ENCODE results near the gene SLX1A. TPM values are rescaled to one million over a fixed set of nuclear protein-coding genes. Genes with fewer than 3 reads are reported as not detected.
A peak's percentile ranks its signal among the peaks of the same experiment; 100 is the strongest.
"Not testable (repeated sequence)": the region's sequence is repeated elsewhere in the genome, so short reads cannot be mapped to it uniquely, and the experiment has no call there.

The SLX1A gene
- total RNA-seq, 4 donors from 2014 or later: 22.1 to 68.1 (median 45.3) TPM

- DNase-seq (ENCODE audit: low spot score in 2 of 2); H3K4me3 ChIP-seq (ENCODE audit: low read depth, poor library complexity, severe bottlenecking); intact Hi-C loops (cut with DNase I; ENCODE audit: low total_unique reads): not testable (repeated sequence)
- no CpG with 5 or more reads among the region's 4 CpGs for WGBS, 2 donors
Observed at GRCh38 chr16:30211414-30211813, 17.7 kb downstream of the SLX1A start.

DNA sequence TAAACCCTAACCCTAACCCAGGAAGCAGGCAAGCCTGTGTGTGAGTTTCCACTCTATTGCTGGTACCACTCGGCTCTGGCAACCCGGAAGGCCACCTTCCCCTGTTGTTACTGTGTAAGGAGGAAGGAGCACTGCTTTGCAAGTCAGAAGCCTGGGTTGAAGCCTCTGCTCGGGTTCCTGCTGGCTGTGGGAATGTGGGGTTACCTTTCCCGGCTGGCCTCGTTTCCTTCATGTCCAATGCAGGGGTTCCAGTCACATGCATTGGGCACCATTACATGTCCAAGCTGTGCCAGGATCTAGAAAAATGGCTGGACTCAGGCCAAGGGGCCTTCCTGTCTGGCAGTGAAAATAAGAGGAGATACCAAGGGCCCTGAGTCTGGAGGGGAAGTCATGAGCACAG, 23.4 kb downstream of the SLX1A start:
- 81 to 87% methylated on average over 4 to 5 of the region's 5 CpGs for WGBS, 2 donors
- H3K4me3 ChIP-seq (ENCODE audit: low read depth, poor library complexity, severe bottlenecking); intact Hi-C loops (cut with DNase I; ENCODE audit: low total_unique reads): not testable (repeated sequence)
- peak; percentile 12 to 49 for DNase-seq (ENCODE audit: low spot score in 2 of 2)

Other genes with a start within 250 kb of the SLX1A start
- 100 to 1,000 TPM; 118 to 143 (median 130) TPM for gene TMEM219, start 231.8 kb upstream of the SLX1A start, total RNA-seq
- 10 to 100 TPM; 35.5 to 47.9 (median 38.1) TPM for gene TAOK2, start 220.0 kb upstream of the SLX1A start, total RNA-seq
- 10 to 100 TPM; 13.7 to 28.9 (median 21.5) TPM for gene HIRIP3, start 198.3 kb upstream of the SLX1A start, total RNA-seq
- gene INO80E, start 197.6 kb upstream of the SLX1A start, total RNA-seq: 100 to 1,000 TPM in 1 of 4 donors, 10 to 100 TPM in 3; 40.9 to 157 (median 61.8) TPM
- gene DOC2A, start 182.8 kb upstream of the SLX1A start, total RNA-seq: 1 to 10 TPM in 1 of 4 donors, under 1 TPM in 2, not detected in 1; 0.21 to 2.6 (median 0.69) TPM
- not detected for gene C16orf92, start 170.7 kb upstream of the SLX1A start, total RNA-seq
- not detected for gene TLCD3B, start 162.6 kb upstream of the SLX1A start, total RNA-seq
- 100 to 1,000 TPM; 836 to 988 (median 910) TPM for gene ALDOA, start 128.1 kb upstream of the SLX1A start, total RNA-seq
- gene PPP4C, start 117.9 kb upstream of the SLX1A start, total RNA-seq: 10 to 100 TPM; 53.3 to 75.4 (median 67.4) TPM
- 1 to 10 TPM; 2.6 to 7.2 (median 3.8) TPM for gene TBX6, start 102.0 kb upstream of the SLX1A start, total RNA-seq
- gene YPEL3, start 97.7 kb upstream of the SLX1A start, total RNA-seq: 100 to 1,000 TPM; 185 to 351 (median 229) TPM
- gene GDPD3, start 80.3 kb upstream of the SLX1A start, total RNA-seq: 10 to 100 TPM in 3 of 4 donors, 1 to 10 TPM in 1; 7.4 to 15.2 (median 11.6) TPM
- 10 to 100 TPM; 39.6 to 62.3 (median 49.6) TPM for gene MAPK3, start 70.7 kb upstream of the SLX1A start, total RNA-seq
- 10 to 100 TPM; 16.7 to 44.4 (median 27.0) TPM for gene CORO1A, start 10.3 kb upstream of the SLX1A start, total RNA-seq
- 100 to 1,000 TPM in 3 of 4 donors, 10 to 100 TPM in 1; 87.6 to 199 (median 147) TPM for gene BOLA2B, start 209 bp upstream of the SLX1A start, total RNA-seq
- 10 to 100 TPM in 2 of 4 donors, 1 to 10 TPM in 2; 2.0 to 19.3 (median 11.3) TPM for gene SULT1A3, start 5.4 kb downstream of the SLX1A start, total RNA-seq
- gene NPIPB13, start 54.6 kb downstream of the SLX1A start, total RNA-seq: 1 to 10 TPM; 1.4 to 2.4 (median 1.7) TPM
- 10 to 100 TPM; 33.6 to 43.2 (median 38.5) TPM for gene CD2BP2, start 161.4 kb downstream of the SLX1A start, total RNA-seq
- 10 to 100 TPM; 33.2 to 51.8 (median 41.9) TPM for gene TBC1D10B, start 176.6 kb downstream of the SLX1A start, total RNA-seq
- 1 to 10 TPM in 1 of 4 donors, under 1 TPM in 1, not detected in 2; 0.79 to 2.1 TPM for gene MYL11, start 180.9 kb downstream of the SLX1A start, total RNA-seq
- gene SEPTIN1, start 188.7 kb downstream of the SLX1A start, total RNA-seq: 1 to 10 TPM in 1 of 4 donors, under 1 TPM in 2, not detected in 1; 0.39 to 1.2 (median 0.91) TPM
- gene ZNF48, start 201.5 kb downstream of the SLX1A start, total RNA-seq: 10 to 100 TPM in 3 of 4 donors, 1 to 10 TPM in 1; 8.3 to 15.6 (median 10.5) TPM
- gene ZNF771, start 213.7 kb downstream of the SLX1A start, total RNA-seq: 10 to 100 TPM in 3 of 4 donors, 1 to 10 TPM in 1; 5.9 to 12.8 (median 11.0) TPM
- 10 to 100 TPM; 14.7 to 18.8 (median 17.9) TPM for gene DCTPP1, start 236.2 kb downstream of the SLX1A start, total RNA-seq